Stimulated activated CD4-positive, alpha-beta T cell treated with anti-CD3 and anti-CD28 coated beads, Interleukin-15, amount 100 ng/mL, for 48 hours (primary cell): ENCODE data around the gene MAN1C1.
"Not testable (repeated sequence)": the region's sequence is repeated elsewhere in the genome, so short reads cannot be mapped to it uniquely, and the experiment has no call there.

Source experiments
- DNase-seq, 2 donors: peaks; one replicate each; pipeline ENCODE4 v3.0.0-alpha.2; 2020; ENCODE audit warnings: low read depth in 2 of 2

The MAN1C1 gene

DNA sequence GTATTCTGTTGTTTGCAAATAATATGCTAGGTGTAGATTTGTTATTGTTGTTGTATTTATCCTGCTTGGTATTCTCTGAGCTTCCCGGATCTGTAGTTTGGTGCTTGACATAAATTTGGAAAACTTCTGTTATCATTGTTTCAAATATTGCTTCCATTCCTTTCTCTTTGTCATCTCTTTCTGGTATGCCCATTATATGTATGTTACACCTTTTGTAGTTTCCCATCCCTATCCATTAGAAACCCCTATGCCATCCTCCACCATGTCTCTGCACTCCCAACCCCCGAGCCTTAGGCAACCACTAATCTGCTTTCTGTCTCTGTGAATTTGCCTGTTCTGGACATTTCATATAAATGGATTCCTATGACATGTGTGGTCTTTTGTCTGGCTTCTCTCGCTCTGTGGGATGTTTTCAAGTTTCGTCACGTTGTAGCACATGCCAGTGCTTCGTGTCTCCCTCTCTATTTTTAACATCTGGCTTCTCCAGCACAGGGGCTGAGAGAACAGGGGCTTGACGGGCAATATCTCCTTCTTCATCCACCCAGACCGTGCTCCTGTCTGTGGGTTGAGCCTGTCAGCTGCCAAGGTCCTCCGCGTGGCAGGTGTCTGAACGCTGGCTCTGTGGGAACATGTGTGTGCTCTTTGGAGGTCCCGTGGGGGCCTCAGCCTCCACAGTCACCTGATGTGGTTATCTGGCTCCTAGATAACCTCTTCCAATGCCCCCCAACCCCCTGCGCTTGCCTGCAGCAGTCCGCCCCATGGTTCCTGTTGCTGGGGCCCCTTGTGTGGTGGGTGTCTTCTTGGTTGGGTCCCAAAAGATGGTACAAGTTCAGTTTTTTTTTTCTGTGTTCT is 32.8 kb upstream of the MAN1C1 start:
- DNase-seq, result no peak

DNA sequence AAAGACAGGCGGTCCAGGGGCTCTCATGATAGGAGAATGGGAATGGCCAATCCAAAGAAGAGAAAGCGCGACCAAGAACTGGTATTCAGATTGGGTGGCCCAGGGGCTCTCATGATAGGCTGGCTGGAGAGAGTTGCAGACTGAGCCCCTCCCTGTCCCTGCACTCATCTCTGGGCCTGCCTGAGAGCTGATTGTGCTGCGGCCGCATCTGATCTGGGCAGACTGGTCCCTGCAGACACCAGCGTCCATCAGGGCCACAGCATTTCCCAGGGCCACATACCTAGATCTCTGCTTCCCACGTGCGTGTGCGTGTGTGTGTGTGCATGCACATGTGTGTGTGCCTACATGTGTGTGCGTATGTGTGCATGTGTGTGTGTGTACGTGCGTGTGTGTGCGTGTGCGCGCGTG is 30.4 kb upstream of the MAN1C1 start:
- no peak for DNase-seq

DNA sequence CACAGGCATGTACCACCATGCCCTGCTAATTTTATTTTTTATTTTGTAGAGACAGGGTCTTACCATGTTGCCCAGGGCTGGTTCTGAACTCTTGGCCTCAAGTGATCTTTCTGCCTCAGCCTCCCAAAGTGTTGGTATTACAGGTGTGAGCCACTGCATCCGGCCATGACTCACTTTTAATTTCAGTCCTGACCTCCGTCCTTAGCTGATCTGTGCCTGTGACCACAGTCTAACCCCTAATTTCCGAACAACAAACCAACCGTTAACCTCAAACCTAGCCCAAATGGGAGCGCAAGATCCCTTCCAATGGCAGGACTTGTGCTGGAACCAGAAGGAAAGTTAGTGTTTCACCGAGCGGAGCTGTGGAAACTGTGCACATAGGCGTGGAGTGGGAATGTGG is 29.3 kb upstream of the MAN1C1 start:
- no peak for DNase-seq

DNA sequence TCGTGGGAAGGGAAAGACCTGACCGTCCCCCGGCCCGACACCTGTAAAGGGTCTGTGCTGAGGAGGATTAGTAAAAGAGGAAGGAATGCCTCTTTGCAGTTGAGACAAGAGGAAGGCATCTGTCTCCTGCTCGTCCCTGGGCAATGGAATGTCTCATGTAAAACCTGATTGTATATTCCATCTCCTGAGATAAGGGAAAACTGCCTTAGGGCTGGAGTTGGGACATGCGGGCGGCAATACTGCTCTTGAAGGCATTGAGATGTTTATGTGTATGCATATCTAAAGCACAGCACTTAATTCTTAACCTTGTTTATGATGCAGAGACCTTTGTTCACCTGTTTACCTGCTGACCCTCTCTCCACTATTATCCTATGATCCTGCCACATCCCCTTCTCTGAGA is 28.4 kb upstream of the MAN1C1 start:
- DNase-seq, result not testable (repeated sequence)

DNA sequence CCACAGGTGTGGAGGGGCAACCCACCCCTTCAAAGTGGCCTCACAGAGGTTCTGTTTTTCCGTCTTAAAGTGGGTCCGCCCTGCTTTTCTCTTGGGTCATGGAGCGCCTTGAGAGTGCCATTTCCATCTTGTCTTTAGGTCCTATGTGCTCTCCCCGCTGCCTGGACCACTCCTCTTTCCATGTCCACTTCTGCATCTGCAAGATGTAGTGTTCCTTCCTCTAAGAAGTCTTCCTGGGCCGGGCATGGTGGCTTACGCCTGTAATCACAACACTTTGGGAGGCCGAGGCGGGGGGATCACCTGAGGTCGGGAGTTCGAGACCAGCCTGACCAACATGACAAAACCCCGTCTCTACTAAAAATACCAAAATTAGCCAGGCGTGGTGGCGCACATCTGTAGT is 27.8 kb upstream of the MAN1C1 start:
- not testable (repeated sequence) for DNase-seq

DNA sequence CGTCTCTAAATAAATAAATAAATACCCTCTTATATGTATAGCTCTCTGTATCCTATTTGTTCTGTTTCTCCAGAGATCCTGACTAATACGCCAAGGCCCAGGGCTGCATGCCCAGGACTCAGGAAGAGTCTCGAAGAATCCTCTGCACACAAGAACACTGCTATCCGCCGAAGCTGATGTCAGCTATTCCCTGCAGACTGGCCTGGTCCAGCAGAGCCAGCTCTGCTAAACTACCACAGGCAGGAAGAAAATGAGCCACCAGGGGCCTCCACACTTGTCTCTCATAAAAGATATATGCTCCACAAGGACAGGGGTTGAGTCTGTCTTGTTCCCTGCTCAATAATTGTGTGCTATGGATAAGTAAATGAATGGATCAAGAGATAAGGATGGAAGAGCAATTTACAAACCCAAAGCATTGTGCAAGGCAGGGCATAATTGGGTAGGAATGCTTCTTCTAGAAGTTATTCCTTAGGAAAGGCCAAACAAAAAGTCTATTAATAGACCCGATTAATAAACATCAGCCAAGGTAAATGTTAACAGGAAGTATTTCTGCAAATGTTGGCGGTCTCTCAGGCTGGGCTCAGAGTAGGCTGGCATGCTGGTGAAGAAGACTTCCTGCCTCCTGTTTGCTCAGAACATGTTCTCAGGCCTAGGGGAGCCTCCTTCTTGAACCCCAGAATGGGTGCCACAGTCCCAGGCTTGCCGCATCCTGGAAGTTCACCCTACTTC is 26.3 kb upstream of the MAN1C1 start:
- DNase-seq, result no peak

DNA sequence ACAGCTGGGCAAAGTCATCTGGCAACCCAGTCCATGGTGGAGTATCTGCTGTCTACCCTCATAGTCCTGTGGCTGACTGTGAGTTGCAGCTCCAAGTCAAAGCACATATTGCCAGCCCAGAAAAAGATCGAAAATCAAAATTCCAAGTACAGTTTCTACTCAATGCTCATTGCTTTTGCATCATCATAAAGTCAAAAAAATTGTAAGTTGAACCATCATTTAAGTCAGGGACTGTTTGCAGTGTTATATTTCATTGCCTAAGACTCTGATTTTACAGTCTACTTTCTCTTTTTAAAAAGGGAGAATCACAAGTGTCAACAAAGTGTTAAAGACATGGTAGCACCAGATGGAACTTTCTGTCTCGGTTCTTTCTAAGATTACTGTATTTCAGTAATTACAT is 22.7 kb upstream of the MAN1C1 start:
- DNase-seq, result no peak

DNA sequence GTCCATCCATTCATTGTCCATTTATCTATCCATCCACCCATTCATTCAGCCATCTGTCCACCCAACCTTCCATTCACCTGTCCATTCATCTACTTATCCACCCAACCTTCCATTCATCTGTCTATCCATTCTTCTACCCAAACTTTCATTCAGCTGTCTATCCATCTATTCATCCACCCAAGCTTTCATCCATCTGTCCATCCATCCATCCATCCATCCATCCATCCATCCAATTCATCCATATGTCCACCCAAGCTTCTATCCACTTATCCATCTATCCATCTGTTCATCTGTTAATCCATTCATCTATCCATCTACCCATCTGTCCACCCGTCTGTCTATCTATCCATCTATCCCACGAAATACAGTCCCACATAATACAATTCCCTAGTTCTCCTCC is 21.6 kb upstream of the MAN1C1 start:
- DNase-seq, result no peak

DNA sequence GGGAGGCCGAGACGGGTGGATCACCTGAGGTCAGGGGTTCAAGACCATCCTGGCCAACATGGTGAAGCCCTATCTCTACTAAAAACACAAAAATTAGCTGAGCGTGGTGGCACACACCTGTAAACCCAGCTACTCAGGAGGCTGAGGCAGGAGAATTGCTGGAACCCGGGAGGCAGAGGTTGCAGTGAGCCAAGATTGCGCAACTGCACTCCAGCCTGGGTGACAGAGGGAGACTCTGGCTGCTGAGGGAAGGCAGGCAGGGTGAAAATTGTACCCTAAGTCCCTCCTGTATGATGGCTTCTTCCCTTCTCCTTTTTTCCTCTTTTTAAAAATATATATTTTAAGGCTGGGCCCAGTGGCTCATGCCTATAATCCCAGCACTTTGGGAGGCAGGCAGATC is 19.9 kb upstream of the MAN1C1 start:
- not testable (repeated sequence) for DNase-seq

DNA sequence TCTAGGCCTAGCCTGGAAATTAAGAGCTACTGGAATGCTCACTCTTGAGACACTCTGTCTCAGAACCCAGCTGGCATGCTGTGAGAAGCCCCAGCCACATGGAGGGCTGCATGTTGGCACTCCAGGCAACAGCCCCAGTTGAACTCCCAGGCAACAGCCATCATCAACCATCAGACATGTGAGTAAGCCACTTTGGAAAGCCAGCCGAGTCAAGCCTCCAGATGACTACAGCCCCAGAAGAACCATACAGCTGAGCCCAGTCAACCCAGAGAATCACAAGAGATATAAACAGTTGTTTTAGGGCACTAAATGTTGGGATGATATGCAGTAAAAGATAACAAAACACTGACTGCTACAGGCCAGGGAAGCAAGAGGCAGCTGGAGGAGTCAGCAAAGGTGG is 17.7 kb upstream of the MAN1C1 start:
- DNase-seq, result no peak

DNA sequence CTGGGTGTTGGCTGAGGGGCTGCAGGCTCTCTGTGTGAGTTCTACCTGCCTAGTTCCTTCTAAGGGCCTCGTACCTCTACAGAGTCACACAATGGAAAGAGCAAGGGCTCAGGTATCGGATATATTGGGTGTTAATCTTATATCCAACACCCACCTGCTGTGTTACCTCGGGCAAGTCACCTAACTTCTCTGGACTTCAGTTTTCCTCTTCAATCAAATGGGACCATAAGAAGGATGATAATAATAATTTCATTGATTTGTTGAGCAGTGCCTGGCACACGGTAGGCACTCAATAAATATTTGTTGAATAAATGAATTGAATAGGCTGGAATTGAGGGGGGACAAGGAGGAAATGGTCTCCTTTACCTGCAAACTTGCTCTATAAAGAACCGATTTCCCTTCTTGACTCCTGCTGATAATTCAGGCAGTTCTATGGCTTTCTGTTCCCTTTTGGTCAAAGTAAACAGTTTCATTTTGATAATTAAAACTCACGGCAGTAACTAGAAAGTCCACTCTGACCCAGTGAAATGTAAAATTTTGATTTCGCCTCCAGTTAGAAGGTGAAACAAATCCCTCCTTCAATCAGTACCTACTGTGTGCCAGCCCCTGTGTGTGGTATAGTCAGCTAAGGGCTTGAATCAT is 16.5 kb upstream of the MAN1C1 start:
- no peak for DNase-seq

DNA sequence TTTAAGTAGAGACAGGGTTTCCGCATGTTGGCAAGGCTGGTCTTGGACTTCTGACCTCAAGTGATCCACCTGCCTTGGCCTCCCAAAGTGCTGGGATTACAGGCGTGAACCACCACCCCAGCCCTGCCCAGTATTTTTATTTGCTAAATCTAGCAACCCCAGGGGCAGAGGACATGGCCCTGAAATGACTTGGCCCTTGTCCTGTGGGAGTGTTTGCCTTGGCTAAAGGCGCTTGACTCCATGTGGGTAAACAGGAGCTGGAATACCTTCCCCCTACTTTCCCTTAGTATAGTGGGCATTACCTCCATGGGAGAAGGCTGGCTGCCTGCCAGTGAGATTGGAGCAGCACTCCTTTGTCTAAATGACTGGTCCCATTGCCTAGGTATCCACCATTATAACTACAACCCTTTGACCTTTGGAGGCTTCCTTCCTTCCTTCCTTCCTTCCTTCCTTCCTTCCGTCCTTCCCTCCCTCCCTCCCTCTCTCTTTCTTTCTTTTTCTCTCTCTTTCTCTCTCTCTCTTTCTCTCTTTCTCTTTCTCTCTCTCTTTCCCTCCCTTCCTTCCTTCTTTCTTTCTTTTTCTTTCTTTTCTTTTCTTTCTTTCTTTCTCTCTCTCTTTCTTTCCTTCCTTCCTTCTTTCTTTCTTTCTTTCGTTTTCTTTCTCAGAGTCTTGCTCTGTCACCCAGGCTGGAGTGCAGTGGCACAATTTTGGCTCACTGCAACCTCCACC is 15.5 kb upstream of the MAN1C1 start:
- not testable (repeated sequence) for DNase-seq

DNA sequence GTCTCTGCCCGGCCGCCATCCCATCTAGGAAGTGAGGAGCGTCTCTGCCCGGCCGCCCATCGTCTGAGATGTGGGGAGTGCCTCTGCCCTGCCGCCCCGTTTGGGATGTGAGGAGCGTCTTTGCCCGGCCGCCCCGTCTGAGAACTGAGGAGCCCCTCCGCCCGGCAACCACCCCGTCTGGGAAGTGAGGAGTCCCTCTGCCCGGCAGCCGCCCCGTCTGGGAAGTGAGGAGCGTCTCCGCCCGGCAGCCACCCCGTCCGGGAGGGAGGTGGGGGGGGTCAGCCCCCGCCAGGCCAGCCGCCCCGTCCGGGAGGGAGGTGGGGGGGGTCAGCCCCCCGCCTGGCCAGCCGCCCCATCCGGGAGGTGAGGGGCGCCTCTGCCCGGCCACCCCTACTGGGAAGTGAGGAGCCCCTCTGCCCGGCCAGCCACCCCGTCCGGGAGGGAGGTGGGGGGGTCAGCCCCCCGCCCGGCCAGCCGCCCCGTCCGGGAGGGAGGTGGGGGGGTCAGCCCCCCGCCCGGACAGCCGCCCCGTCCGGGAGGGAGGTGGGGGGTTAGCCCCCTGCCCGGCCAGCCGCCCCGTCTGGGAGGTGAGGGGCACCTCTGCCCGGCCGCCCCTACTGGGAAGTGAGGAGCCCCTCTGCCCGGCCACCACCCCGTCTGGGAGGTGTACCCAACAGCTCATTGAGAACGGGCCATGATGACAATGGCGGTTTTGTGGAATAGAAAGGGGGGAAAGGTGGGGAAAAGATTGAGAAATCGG is 12.6 kb upstream of the MAN1C1 start:
- DNase-seq, result not testable (repeated sequence)

DNA sequence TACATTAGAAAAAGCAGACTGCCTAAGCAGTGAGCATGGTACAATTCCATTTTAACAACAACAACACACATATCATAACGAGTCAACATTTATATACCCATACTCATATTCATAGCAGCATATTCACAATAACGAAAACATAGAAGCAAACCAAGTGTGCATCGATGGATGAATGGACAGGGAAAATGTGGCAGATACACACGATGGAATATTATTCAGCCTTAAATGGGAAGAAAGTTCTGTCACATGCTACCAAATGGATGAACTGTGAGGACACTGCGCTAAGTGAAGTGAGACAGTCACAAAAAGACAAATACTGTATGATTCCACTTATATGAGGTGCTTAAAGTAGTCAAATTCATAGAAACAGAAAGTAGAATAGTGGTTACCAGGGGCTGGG is 9.5 kb upstream of the MAN1C1 start:
- DNase-seq, result no peak

DNA sequence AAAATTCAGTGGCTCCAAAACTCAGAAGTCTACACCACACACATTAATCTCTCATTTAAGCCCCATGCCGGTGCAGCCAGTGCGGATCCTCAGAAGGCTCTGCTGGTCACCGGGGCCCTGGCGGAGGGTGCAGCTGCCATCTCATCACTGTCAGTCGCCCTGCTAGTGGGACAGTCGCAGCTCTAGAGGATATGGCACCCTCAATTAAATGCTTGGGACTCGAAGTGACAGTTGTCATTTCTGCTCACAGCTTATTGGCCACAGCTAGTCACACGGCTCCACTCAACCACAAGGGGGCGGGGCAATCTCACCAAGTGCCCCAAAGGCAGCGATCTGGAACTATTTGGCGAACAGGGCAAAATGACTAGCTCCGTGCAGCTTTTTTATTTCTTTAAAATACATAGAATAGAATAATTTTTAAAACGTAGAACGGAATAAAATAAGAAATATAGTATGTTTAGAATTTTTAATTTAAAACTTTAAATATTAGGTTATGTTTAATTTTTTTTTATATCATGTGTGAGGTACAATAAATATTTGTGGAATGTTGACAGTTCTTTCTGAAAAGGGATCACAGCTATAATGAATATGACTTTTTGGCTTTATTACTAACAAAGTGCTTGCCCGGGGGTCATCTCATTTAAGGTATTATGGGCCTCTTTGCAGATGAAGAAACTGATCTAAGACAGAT is 8.0 kb upstream of the MAN1C1 start:
- DNase-seq, result peak; percentile 77 to 85

DNA sequence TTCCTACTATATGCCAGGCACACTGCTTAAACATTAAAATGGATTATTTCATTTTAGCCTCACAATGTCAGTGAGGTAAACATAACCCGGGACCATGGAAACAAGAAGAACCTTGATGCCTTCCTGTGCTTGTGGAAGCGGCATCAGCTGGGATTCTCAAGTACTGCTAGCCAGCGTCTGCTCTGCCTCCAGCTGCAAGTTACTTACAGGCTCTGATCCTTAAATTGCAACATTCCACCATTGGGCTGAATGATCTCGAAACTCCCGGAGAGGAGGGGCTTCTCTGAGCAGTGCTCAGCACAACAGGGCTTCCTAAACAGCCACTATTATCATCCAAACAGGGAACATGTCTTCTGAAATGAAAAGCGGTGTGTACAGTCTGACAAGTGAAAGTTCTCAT is 6.7 kb upstream of the MAN1C1 start:
- no peak for DNase-seq

DNA sequence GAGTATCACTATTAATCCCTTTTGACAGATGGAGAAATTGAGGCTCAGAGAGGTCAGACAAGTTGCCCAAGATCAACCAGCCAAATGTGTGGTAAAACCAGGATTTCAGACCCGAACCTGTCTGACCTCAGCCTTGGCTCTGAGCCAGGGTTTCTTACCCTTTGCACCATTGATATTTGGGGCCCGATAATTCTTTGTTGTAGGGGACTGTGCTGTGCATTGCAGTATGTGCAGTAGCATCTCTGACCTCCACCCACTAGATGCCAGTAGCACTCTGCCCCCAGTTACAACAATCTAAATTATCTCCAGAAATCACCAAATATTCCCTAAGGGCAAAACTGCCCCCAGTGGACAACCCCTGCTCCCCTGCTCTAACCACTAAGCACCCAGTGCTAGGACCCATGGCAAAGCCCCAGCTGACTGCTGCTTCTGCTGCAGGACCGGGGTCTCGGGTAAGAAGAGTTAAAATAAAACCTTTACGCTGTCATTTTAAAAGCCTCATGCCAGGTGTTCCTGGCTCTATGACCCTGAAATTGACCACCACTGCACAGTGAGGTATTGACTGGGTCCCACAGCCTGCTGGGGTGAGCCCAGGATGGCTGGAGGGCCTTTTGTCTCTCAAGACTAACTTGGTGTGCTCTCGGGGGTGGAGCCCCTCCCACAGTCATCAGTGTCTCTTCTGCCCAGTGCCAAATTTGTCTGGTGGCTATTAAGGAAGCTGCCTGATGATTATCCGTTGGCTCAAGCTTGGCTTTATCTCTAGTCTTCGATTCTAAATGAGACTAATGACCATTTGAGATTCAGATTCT is 5.6 kb upstream of the MAN1C1 start:
- no peak for DNase-seq

DNA sequence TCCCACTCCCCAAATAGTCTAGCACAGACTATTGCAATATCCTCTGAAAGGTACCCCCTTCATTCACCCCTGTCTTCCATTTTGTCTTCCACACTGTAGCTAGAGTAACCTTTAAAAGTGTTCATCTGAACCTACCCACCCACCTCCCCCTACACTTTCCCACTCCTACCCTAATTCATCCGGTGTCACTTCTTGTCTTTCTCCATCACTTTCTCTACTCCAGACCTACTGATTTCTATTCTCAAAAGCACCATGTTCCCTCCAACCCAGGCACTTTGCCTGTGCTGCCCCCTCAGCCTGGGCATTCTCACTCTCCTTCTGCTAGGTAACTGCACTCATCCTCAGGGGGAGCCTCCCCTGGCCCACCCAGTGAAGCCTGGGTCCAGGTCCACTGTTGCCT is 4.7 kb upstream of the MAN1C1 start:
- no peak for DNase-seq

DNA sequence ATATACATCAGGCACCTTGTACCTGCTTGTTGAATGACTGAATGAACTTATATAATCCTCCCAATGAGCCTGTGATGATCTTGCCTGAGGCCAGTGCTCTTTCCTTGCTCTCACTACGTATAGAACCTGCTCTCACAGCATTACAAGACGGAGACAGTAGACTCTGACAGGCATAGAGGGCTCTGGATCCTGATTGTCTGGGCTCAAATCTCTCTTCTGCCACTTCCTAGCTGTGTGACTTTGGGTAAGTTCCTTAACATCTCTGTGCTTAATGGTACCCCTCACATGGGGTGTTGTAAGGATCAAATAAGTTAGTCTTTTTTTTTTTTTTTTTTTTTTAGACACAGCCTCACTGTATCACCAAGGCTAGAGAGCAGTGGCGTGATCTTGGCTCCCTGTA is 4.2 kb upstream of the MAN1C1 start:
- no peak for DNase-seq

DNA sequence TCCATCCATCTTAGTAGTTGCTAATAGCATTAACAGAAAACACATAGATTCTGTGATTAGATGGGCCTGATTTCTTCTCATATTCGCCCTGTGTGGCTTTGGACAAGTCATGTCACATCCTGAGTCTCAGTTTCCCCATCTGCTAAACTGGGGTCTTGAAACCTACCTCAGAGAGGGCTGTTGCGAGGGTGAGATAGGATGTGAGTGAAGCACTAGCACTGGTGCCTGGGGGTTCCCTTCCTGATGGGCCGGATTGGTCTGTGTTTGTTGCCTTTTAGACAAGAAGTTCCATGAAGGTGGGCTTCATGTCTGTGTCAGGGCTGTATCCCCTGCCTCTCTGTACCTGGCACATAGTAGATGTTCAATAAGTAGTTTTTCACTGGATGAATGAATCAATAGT is 3.5 kb upstream of the MAN1C1 start:
- no peak for DNase-seq
